Calu3 (cell line): Measurements from ENCODE around the gene GAD2. TPM values are rescaled to one million over a fixed set of nuclear protein-coding genes. Genes with fewer than 3 reads are reported as not detected.

Experiments
- BruUV-seq: library from RNA; stranded (reverse); fragments of 400-500 nt; replicated peaks from 2 replicates; lab custom pipeline; 2021; lab: Mats Ljungman, UMichigan
- CTCF ChIA-PET: fragments of 300-600 bp; sonication (Branson Sonifier 250); formaldehyde crosslinking; loops from one replicate; lab custom pipeline; 2022; ENCODE audit warnings: antibody characterized with exemption; lab: Charles Lee
- DNase-seq: peaks from one replicate; pipeline ENCODE4 v3.0.0; 2022
- H3K27ac Mint-ChIP-seq: one replicate; pipeline ENCODE4 v1.8.0; 2022; ENCODE audit warnings: mixed read lengths; ENCODE audit not compliant: unreplicated experiment
- H3K27me3 Mint-ChIP-seq: one replicate; pipeline ENCODE4 v1.8.0; 2022; ENCODE audit warnings: mixed read lengths; ENCODE audit not compliant: unreplicated experiment
- H3K36me3 Mint-ChIP-seq: one replicate; pipeline ENCODE4 v1.8.0; 2022; ENCODE audit warnings: mild to moderate bottlenecking, moderate library complexity, mixed read lengths; ENCODE audit not compliant: insufficient read depth, unreplicated experiment
- H3K4me1 Mint-ChIP-seq: one replicate; pipeline ENCODE4 v1.8.0; 2022; ENCODE audit warnings: mild to moderate bottlenecking, low read depth, mixed read lengths; ENCODE audit not compliant: unreplicated experiment
- H3K4me3 Mint-ChIP-seq: one replicate; pipeline ENCODE4 v1.8.0; 2022; ENCODE audit warnings: mild to moderate bottlenecking, low read depth, moderate library complexity, mixed read lengths; ENCODE audit not compliant: unreplicated experiment
- H3K9me3 Mint-ChIP-seq: one replicate; pipeline ENCODE4 v1.8.0; 2022; ENCODE audit warnings: low read depth, mixed read lengths; ENCODE audit not compliant: unreplicated experiment
- intact Hi-C: fragments of 100-400 bp; cut with micrococcal nuclease; formaldehyde crosslinking; loops from one replicate; pipeline ENCODE4 v1.10.0; 2022; ENCODE audit not compliant: unreplicated experiment
- total RNA-seq: library from RNA; stranded (reverse); gene quantifications from 2 replicates; pipeline ENCODE4 v1.2.3, GENCODE V29; 2022
- TF ChIP-seq, protein P1 (sequence below): fragments of 200-600 bp; IDR thresholded peaks from one replicate; pipeline ENCODE4 v1.8.0; 2022; ENCODE audit warnings: antibody characterized with exemption; ENCODE audit not compliant: unreplicated experiment

GAD2 gene
- total RNA-seq, 1 experiment from 2014 or later, result not detected

DNA sequence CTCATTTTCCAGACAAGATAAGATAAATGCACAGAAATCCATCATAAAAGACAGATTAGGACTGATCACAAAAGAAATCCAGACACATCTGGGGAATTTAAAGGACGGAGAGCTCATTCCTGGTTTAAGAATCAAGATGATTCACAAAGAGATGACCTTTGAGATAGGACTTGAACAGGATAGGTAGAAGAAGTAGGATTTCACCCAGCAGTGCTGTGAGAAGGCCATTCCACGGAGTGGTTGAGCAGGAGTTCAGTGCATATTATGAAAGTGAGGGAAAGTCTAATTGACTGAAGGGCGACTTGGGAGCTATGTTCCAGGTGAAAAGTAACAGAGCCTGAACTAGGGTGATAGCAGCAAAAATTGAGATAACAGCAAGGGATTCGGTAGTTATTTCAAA, 73.7 kb downstream of the GAD2 start:
- BruUV-seq, result no TSS peak
- TF ChIP-seq, protein P1, sequence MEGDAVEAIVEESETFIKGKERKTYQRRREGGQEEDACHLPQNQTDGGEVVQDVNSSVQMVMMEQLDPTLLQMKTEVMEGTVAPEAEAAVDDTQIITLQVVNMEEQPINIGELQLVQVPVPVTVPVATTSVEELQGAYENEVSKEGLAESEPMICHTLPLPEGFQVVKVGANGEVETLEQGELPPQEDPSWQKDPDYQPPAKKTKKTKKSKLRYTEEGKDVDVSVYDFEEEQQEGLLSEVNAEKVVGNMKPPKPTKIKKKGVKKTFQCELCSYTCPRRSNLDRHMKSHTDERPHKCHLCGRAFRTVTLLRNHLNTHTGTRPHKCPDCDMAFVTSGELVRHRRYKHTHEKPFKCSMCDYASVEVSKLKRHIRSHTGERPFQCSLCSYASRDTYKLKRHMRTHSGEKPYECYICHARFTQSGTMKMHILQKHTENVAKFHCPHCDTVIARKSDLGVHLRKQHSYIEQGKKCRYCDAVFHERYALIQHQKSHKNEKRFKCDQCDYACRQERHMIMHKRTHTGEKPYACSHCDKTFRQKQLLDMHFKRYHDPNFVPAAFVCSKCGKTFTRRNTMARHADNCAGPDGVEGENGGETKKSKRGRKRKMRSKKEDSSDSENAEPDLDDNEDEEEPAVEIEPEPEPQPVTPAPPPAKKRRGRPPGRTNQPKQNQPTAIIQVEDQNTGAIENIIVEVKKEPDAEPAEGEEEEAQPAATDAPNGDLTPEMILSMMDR, result no peak
- no peak for DNase-seq
- Mint-ChIP-seq H3K27ac (no peak overlapping the region), H3K27me3 (peaks cover 29% of the 10 kb centered on the region), H3K4me3 (no peak overlapping the region), H3K36me3 (no peaks in the 10 kb centered on the region), H3K9me3 (no peaks in the 10 kb centered on the region), H3K4me1 (no peaks in the 10 kb centered on the region)
- CTCF ChIA-PET, result no interaction called here
- intact Hi-C loops, result no loop called here

DNA sequence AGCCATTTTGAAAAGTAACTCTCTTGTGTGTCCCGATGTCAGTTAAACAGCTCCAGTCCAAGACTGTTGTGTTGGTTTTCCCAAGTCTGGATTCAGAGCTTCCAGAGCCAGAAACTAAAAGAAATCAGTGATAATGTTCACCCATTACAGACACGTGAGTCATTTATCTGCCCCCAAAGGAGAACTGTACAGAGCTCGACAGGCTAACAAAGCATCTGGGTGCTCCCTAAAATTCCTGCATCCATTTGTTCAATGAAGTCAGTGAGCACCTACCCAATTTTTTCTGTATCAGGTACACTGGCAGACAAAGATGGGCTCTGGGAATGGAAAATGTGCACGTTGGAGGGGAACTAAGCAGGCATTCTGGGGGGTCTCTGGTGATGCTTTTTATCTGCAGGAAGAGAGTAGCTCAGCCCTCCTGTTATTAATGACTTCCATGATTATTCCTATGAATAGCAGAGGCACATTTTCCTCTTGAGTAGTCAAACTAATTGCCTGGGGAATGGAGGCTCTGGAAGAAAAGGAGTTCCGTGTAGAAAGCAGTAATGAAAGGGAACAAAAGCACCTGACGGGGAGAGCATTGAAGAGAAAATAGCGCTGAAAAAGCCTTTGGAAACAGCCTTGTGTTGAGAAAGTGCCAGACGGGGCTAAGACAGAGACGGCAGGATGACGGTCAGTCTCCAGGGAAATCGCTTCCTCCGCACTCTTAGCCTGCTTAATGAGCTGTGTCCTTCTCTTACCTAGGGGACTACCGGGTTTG, 75.3 kb downstream of the GAD2 start:
- TF ChIP-seq, protein P1, result no peak
- Mint-ChIP-seq H3K4me1 (no peaks in the 10 kb centered on the region), H3K9me3 (no peaks in the 10 kb centered on the region), H3K27ac (no peak overlapping the region), H3K4me3 (no peak overlapping the region), H3K27me3 (peaks cover 39% of the 10 kb centered on the region), H3K36me3 (no peaks in the 10 kb centered on the region)
- CTCF ChIA-PET, result interaction anchor here (0.6 kb wide), 1 partner anchor 565 kb away, joined by 6 read pairs; no protein-coding TSS in a partner anchor
- BruUV-seq, result no TSS peak
- DNase-seq, result no peak
- intact Hi-C loops, result no loop called here

DNA sequence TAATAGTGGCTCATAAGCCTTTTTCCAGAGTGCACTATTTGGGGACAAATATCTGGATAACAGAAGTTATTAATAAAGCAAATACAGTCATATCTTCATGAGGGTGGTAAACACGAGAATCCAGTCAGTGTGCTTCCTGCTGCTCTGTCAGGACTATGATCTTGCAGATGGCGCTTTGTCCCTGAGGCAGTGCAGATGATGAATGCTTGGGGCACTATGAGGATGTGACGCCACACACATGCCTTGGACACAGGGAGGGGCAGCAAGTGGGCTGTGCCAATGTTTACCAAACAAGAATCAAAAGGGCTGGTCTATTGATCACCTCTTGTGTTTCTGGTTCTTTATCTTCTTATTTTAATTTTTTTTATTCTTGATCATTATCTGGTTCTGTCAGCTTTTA, 79.8 kb downstream of the GAD2 start:
- no peaks in the 10 kb centered on the region for H3K9me3 Mint-ChIP-seq
- TF ChIP-seq, protein P1, result no peak
- H3K27me3 Mint-ChIP-seq, result peaks cover 57% of the 10 kb centered on the region
- no TSS peak for BruUV-seq
- intact Hi-C loops, result no loop called here
- DNase-seq, result no peak
- no peak overlapping the region for H3K4me3 Mint-ChIP-seq
- CTCF ChIA-PET, result no interaction called here
- H3K36me3 Mint-ChIP-seq, result no peaks in the 10 kb centered on the region
- H3K27ac Mint-ChIP-seq, result no peak overlapping the region
- no peaks in the 10 kb centered on the region for H3K4me1 Mint-ChIP-seq

DNA sequence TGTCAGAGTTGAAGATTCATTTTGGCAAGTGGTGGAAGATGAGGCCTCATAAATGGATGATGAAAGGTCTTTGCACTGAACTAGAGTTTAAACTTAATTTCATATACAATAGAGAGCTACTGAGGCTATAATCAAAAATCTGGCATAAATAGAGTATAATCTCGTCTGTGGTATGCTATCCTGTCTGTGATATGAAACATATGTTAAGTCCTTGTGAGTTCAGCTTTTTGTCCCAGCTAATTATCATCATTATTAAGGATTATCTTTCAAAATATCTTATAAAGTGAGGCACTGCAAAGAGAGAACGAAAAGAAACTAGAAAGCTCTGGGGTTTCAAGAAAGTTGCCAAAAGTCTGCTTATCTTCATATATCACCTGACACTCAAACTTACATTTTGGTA, 83.4 kb downstream of the GAD2 start:
- BruUV-seq, result no TSS peak
- DNase-seq, result no peak
- CTCF ChIA-PET, result no interaction called here
- H3K27me3 Mint-ChIP-seq, result peaks cover 41% of the 10 kb centered on the region
- no peaks in the 10 kb centered on the region for H3K4me1 Mint-ChIP-seq
- no peaks in the 10 kb centered on the region for H3K36me3 Mint-ChIP-seq
- no peaks in the 10 kb centered on the region for H3K9me3 Mint-ChIP-seq
- H3K4me3 Mint-ChIP-seq, result no peak overlapping the region
- H3K27ac Mint-ChIP-seq, result no peak overlapping the region
- TF ChIP-seq, protein P1, result no peak
- intact Hi-C loops, result no loop called here
